Right hindlimb (tissue), 1 donor: ENCODE results near the gene DOCK11.

Experiments used
- DNase-seq: peaks from one replicate; pipeline ENCODE4 v3.0.0-alpha.2; 2018

DOCK11 gene

GRCh38 chrX:118634336-118634735 lies 138.7 kb downstream of the DOCK11 start:
- DNase-seq, result no peak

GRCh38 chrX:118637997-118638396 lies 142.4 kb downstream of the DOCK11 start:
- DNase-seq, result no peak

GRCh38 chrX:118644378-118644777 lies 148.8 kb downstream of the DOCK11 start:
- no peak for DNase-seq

GRCh38 chrX:118652717-118653116 lies 157.1 kb downstream of the DOCK11 start:
- no peak for DNase-seq

GRCh38 chrX:118654331-118654730 lies 158.7 kb downstream of the DOCK11 start:
- DNase-seq, result no peak

- no peak for DNase-seq
Observed at GRCh38 chrX:118655561-118656246, 160.1 kb downstream of the DOCK11 start.

GRCh38 chrX:118657413-118657812 lies 161.8 kb downstream of the DOCK11 start:
- no peak for DNase-seq

- DNase-seq, result no peak
Observed at GRCh38 chrX:118660085-118660484, 164.5 kb downstream of the DOCK11 start.

GRCh38 chrX:118665204-118665603 lies 169.6 kb downstream of the DOCK11 start:
- no peak for DNase-seq

- DNase-seq, result no peak
Observed at GRCh38 chrX:118666521-118666920, 170.9 kb downstream of the DOCK11 start.

GRCh38 chrX:118669435-118669834 lies 173.8 kb downstream of the DOCK11 start:
- DNase-seq, result no peak

GRCh38 chrX:118675326-118675965 lies 179.8 kb downstream of the DOCK11 start:
- DNase-seq, result no peak

- no peak for DNase-seq
Observed at GRCh38 chrX:118675966-118676349, 180.3 kb downstream of the DOCK11 start.

- no peak for DNase-seq
Observed at GRCh38 chrX:118677318-118677717, 181.7 kb downstream of the DOCK11 start.

GRCh38 chrX:118679290-118679689 lies 183.7 kb downstream of the DOCK11 start:
- no peak for DNase-seq

- no peak for DNase-seq
Observed at GRCh38 chrX:118682258-118683014, 186.8 kb downstream of the DOCK11 start.

- DNase-seq, result no peak
Observed at GRCh38 chrX:118685393-118685792, 189.8 kb downstream of the DOCK11 start.

- no peak for DNase-seq
Observed at GRCh38 chrX:118688935-118689334, 193.3 kb downstream of the DOCK11 start.

- DNase-seq, result no peak
Observed at GRCh38 chrX:118693843-118694242, 198.2 kb downstream of the DOCK11 start.

- no peak for DNase-seq
Observed at GRCh38 chrX:118694638-118695037, 199.0 kb downstream of the DOCK11 start.

- no peak for DNase-seq
Observed at GRCh38 chrX:118698516-118699170, 203.0 kb downstream of the DOCK11 start.

GRCh38 chrX:118702741-118703140 lies 207.1 kb downstream of the DOCK11 start:
- DNase-seq, result no peak

- no peak for DNase-seq
Observed at GRCh38 chrX:118706681-118707080, 211.1 kb downstream of the DOCK11 start.
